SK-N-MC (cell line): ENCODE data around the gene ADAMTS17.

Experiments
- EZH2 ChIP-seq: fragments of 200-600 bp; sonication (generic); IDR thresholded peaks from one replicate; pipeline ENCODE4 v1.6.1; 2017; ENCODE audit warnings: antibody characterized with exemption
- FOXP2 ChIP-seq: optimal IDR thresholded peaks from 2 replicates; pipeline ENCODE3; 2011; ENCODE audit warnings: mild to moderate bottlenecking, moderate library complexity; ENCODE audit not compliant: insufficient read depth; ENCODE audit errors: extremely low read length, control extremely low read depth
- POLR2AphosphoS5 ChIP-seq: IDR thresholded peaks from 2 replicates; pipeline ENCODE4 v1.6.1; 2012; ENCODE audit warnings: mild to moderate bottlenecking, low read depth, low read length, borderline replicate concordance

DNA sequence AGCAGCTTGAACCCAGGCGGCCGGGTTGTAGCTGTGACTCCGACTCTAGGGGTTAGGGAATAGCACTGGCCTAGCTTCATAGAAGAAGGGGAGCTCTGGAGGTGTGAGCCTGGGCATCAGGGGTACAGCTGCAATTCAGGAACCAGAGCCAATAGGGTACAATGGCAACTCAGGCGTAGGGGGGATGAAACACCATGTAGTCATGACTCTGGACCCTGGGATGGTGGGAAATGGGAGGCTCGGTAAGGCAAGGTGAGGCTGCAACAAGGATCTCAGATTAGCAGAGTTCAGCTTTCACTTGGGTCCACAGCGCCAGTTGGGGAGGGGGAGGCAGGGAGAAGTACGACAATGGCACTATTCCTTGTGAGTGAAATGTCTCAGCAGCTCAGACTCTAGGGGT lies 398.3 kb downstream of the ADAMTS17 start:
- TF ChIP-seq EZH2: no peak
- no peak for TF ChIP-seq POLR2AphosphoS5
- TF ChIP-seq FOXP2: no peak
